HG03521 (cell line): ENCODE results near the gene E4F1.

Experiments
- ATAC-seq: cut with Tn5 transposase; IDR thresholded peaks from one replicate; pipeline ENCODE4 v1.9.1; 2021; ENCODE audit warnings: mild to moderate bottlenecking, moderate library complexity; ENCODE audit not compliant: unreplicated experiment

E4F1 gene

DNA sequence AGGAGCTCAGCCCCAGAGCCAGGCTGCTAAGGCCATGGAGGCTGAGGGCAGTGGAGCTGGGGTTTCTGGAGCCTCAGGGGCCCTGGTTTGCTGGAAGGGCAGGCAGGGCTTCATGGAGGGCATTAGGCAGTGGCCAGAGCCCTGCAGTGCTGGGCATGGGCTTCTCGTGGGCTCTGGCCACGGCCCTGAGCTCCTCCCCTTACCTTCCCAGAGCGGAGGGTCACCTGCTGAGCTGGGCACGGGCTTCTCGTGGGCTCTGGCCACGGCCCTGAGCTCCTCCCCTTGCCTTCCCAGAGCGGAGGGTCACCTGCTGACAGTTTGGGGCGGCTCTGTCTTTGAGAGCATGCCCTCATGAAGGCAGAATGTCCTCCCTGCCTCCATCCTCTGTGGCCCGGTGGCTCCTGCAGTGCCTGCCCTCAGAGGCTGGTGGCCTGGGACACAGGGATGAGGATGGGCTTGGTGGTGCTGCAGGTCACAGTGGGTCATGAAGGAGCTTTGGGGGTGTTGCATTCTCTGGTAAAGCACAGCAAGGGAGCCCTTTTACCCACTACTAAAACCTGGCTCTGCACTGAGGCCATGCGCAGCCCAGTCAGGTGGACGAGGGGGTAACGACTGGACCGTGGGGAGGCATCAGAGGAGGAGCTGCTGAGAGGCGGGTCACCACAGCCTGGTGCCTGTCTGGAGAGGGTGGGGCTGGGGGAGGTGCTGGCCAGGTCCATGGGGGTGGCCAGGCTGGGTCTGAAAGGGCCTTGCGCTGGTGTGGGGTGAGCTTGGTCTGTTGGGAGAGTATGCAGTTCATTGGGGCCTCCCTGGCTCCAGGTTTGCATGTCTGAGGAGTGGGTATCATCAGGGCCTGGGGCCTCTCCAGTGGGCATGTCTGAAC, 47.4 kb downstream of the E4F1 start:
- ATAC-seq, result no peak

DNA sequence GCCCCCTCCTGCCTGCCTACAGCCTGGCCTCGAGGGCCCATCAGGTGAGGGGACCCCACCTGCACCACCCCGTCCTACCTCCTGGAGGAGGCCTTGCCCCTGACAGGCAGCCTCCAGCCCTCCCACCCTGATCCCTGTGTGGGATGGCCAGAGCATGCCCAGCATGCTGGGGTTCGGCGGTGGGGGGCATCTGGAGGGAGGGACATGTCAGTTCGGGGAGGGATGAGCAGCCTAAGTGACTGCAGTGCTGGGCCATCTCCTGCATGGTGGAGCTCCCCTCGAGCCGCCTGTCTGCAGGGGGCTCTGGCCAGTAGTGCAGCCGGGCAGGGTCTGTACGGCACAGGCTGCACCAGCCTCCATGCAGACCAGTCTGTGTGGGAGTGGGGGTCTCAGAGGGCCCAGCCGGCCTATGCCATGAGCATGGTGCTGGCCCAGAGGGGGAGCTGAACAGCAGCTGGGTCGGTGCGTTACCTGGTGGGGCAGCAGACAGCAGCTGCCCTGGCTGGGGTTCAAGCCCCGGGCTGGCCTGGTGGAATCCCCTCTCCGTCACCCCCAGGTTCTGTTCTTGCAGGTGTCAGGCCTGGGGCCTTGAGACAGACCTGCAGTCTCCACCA, 48.6 kb downstream of the E4F1 start:
- ATAC-seq, result no peak

DNA sequence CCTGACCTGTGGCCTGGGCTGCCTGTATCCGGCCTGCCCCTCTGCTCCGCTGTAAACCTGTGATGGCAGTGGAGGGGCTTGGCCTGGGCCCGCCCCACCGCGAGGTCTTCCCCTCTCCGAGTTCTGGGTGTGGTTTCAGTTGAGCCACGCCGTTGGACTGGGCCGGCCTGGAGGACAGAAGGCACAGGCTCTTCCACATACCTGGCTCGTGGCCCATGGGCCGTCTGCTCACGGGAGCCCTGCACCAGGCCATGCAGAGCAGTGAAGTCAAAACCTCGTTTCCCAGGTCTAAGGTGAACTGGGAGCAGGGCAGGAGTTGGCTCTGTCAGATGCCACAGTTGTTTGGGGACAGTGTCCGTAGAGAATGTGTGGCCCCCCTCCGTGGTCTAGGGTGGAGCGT, 50.1 kb downstream of the E4F1 start:
- no peak for ATAC-seq

DNA sequence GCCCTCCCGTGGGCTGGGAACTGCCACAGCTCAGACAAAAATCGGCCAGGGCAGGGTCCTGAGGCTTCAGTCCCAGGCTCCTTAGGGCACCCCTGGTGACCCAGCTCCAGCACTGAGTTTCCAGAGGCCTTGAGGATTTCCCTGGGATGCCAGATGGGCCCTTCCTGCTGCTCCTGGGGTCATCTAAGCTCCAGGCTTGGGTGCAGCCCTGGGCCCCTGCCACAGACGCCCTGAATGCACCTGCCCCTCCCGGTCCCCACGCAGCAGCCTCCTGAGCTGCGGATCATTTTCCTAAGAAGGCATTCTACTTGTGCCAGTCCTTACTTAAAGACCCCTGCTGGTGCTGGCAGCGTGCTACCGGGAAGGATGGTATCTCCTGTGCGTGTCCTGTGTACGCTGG, 50.5 kb downstream of the E4F1 start:
- no peak for ATAC-seq

DNA sequence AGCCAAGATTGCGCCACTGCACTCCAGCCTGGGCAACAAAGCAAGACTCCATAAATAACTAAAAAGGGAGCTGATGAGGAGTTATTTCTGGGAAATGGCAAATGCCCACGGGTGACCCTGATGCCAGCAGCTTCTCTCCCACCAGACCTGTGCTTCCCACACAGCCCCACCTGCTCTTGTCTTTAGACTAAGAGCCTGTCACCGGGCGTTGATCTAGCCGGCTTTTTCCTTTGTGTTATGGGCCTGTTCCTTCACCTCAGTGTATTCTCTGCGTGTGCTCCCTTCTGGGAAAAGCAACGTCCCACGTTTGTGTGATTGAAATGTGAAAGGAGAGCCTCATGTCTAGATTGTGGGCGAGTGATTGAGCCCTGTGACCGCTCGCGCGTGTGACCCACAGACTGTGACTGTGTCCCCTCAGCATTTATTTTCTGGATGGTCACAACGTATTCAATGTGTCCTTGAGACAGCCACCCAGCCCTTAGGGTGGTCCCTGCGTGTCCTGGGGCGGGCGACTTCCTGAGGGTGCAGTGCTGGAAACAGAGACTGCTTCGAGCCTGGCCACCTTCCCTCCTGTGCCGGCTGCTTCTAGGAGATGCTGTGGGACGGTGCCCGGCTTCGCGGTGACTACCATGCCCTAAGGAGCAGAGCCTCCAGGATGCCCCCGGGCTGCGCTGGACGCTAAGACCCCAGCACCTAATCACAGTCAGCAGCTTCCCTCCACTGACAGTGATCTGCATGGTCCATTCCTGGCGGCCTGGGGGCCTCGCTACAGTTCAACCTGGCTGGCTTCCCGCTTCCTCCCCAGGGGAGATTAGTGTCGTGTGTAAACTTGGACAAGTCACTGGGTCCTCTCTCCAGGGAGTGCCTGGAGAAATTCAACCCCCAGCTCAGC, 52.3 kb downstream of the E4F1 start:
- no peak for ATAC-seq

DNA sequence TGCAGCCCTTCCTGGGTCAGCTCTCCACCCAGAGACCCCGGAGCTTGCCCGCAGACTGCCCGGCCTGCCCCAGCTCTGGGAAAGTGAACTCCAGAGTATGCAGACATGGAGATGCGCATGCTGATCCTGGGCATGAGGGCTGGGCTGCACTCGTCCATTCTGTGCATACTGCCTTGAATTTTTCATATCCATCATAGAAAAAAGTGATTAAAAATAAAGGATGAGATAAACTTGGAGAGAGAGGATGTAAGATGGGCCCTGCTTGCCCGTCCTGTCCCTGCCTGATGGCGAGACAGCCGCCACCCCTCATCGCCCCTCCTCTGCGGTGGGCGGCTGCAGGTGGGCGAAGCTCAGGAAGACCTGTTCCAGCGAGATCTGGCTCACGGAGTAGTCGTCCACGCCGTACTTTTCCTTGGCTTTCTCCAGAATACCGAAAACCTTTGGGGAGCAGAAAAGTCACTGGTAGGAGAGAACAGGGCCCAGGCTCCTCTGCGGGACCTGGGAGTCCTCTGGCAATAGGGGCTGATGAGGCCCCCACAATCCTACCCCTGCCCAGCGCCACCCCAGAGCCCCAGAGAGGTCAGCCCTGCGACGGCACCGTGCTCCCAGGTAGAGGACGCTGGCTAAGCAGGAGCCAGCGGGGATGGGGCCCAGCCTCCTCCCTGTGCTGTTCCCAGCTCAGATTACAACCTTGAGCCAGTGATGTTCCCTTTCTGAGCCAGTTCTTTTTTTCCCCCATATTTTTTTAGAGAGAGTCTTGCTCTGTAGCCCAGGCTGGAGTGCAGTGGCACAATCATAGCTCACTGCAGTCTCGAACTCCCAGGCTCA, 53.2 kb downstream of the E4F1 start:
- no peak for ATAC-seq

DNA sequence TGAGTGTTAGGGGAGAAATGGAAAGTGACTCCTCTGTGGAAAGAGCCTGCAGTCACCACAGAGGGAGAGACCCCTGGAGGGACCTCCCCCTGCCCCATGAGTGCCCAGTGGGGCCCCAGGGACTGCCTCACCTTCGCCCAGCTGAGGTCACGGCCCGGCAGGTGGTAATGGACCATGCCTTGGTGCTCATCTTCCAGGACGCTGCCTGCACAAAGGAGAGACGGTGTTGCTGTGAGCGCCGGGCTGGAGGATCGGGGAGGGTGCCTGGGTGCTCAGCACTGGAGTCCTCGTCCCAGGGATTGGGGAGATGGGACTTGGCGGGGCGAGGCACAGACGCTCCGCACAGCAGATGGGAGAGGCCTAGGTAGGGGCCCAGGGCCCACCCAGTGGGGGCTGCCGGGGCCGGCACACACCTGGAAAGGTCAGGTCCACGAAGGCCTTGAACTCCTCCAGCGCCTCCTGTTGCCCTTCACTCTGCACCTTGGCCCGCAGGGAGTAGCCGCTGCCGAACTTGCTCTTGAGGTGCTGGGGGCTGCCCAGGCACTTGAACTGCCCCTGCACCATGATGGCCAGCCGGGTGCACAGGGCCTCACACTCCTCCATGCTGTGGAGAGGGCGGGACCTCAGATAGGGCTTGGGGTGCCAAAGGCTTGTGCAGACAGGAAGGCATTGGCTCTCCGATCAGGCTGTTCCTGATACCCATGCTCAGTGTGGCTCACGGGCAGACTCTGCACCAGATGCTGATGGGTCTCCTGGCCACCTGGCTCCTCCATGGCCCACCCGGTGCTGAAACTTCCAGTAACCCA, 54.3 kb downstream of the E4F1 start:
- no peak for ATAC-seq

DNA sequence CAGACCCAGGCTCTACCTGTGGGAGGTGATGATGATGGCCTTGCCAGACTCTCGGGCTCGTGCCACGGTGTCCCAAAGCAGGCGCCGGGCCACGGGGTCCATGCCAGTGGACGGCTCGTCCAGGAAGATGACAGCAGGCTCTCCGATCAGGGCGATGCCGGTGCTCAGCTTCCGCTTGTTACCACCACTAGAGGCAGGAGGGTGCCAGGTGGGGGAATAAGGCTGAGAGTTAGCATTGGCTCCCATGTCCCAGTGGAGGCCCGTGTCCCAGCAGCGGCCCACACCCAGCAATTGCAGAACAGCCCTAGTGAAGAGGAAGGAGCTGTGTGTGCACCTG, 54.8 kb downstream of the E4F1 start:
- no peak for ATAC-seq

DNA sequence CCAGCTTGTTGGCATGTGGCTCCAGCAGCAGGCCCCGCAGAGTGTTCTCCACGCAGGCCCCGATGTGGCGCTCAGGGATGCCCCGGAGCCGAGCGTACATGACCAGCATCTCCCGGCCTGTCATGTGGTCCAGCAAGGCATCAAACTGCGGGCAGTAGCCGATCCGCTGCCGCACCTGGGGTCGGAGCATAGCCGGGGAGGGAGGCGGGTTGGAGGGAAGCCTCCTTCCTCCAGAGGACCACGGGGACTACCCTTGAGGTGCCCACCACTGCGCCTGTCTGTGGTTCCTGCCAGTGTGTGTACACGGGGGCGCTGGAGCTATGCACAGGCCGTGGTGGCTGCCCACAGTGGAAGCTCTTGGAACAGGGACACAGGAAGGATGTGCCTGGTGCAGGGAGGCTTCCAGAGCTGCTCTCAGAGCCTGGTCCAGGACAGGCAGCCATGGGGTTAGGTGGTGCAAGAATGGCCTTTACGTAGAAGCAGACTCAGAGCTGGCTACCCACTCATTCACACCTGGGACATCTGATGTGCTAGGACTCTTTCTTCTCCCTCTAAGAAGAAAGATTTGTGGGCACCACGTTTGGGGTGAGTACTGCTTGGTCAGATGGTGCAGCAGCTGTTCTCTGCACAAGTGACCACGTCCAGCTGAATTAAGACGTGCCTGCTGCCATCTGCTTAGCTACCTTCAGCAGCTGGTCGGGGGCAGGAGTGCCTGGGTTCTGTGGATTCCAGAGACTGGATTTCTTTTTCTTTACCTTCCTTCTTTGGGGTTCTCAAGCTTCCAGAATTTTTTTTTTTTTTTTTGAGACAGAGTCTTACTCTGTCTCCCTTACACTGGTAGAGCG, 55.8 kb downstream of the E4F1 start:
- ATAC-seq, result no peak

DNA sequence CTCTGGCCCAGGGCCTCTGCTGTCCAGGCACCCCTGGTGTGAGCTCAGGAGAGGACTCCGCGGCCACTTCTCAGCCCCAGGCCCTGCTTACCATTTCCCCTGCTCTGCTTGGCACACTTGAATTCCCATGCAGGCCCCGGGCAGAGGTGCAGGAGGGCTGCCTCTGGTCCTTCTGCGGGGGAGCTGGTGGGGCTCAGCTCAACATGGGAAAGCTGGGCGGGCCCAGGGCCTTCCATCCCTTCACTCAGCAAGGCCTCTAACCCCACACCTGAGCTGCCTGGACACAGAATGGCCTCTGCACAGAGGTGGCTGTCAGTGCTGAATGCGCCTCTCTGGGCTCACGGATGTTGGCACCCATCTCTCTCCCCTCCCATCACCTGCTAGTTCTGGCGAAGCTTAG, 57.1 kb downstream of the E4F1 start:
- no peak for ATAC-seq

DNA sequence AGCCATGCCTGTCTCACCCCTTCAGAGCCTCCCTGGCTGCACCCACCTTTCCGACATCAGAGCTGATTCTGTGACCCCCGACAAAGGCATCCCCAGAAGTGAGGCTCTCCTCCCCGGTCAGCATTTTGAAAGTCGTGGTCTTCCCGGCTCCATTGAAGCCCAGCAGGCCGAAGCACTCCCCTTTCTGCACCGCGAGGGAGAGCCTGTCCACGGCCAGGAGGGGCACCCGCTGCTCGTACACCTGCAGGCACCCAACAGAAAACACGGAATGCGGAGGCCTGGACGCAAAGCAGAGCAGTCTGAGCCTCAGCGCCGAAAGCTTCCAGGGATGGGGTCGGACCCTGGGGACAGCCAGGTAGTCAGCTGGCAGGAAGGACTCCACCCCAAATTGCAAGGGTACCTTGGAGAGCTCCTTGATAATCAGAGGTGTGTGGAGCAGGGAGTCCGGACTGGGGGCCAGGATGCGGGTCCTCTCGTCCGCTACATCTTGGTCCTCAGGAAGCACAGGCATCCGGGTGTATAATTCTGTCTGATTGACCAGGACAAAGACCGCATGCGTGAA, 57.7 kb downstream of the E4F1 start:
- ATAC-seq, result no peak

DNA sequence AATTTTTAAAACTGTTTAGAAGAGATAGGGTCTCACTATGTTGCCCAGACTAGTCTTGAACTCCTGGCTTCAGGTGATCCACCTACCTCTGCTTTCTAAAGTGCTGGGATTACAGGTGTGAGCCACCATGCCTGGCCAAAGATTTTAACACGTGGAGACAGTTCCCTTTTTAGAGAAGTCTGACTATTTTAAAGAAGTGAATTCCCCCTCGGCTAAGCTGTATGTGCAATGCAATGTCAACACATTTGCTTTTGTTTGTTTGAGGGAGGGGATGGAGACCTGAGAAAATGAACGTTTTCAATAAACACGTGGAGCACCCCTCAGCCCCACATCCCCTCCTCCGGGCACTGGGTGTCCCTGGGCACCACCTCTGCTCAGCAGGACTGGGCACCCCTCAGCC, 58.9 kb downstream of the E4F1 start:
- no peak for ATAC-seq

DNA sequence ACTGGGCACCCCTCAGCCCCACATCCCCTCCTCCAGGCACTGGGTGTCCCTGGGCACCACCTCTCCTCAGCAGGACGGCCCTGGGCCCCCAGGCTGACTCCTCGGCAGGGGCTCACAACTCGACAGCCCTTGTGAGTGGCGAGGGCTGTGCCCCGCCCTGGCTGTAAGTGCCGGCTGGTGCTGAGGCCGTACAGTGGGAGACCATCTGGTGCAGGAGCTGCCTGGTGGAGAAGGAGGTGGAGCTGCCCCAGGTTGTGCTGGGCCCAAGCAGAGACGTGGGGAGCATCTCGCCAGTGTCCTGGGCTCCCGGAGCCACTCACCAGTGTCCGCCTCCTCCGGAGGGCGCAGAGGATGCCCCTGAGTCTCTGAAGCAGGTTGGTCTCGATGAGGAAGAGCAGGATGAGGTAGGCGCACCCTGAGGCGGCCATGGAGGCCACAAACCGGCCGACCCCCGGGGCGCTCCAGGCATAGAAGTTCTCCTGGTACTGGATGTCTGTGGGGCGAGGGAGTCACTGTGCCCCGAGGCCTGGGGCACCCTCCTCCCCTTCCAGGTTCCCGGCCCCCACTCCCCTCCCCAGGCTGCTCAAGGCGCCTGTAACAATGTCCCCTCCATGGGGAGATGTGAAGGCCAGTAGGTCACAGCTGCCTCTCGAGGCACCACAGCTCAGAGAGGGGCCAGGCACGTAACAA, 59.6 kb downstream of the E4F1 start:
- no peak for ATAC-seq

DNA sequence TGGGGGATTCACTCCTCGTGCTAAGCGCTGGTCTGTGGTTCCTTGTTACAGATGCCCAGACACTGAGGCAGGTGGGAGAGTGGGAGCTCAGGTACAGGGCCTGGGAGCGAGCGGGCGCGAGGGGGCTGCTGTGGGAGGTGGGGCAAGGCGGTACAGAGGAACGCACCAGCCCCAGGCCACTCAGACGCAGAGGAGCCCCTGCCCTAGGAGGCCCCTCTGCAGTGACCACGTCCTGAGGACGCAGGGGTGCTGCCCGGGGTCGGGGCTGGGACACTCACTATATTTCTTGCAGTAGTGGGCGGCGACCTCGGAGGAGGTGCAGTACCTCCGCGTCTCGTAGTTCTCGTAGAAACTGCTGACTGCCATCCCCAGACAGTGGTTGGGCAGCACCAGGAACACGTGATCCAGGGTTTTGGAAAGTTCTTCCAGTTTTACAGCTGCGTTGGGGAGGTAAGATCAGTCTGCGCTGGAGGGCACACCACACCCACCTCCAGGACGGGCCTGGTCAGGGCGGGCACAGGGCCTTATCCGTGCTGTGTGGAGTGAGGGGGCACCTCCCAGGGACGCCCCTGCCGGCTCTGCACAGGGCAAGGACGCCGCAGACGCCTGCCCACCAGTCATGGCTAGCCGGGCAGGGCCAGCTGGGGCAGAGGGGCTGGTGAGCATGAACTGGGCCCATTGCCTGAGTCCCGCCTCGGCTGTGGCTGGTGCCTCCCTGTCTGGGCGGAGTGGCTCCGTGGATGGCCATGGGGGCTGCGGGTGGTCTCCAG, 60.8 kb downstream of the E4F1 start:
- ATAC-seq, result no peak

DNA sequence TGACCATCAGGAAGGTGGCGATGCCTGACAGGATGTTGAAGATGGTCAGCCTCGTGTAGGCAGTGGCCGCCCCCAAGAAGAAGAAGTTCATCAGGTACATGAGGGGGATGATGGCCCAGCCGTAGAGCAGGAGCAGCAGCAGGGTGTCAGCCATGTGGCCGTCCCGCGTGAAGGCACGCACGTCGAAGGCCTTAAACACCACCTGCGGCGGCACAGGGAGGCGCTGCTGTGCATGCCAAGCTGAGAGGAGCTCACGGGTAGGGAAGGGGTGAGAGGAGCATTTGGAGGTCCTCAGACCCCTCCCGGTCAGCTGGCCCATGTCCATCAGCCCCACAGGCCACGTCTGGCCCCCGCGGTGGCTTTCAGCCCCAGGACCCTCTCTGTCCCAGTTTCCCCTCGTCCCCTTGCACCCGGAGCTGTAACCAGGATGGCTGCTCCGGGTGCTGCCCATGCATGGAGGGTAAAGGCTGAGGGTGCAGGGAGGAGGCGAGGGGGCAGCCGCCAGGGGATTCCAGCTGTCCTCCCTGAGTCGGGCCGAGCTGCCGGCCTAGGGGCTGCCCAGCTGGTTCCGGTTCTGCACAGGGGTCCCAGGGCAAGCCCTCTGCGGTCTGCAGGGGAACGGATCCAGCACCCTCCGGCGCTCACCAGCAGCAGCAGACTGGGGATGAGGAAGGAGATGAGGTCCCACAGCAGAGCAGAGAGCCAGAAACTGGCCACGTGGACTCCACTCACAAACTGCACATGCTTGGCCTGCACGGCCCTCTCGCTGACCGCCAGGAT, 61.6 kb downstream of the E4F1 start:
- no peak for ATAC-seq
